OCI-LY7 (cell line): ENCODE measurements around the gene C1GALT1. TPM values are rescaled to one million over a fixed set of nuclear protein-coding genes. Genes with fewer than 3 reads are reported as not detected.

ENCODE experiments used
- BruUV-seq: library from RNA; stranded (reverse); fragments of 400-500 nt; replicated peaks from 2 replicates; lab custom pipeline; 2021; lab: Mats Ljungman, UMichigan
- CTCF ChIA-PET: fragments of 300-600 bp; sonication (Branson Sonifier 250); formaldehyde crosslinking; loops from one replicate; lab custom pipeline; 2022; ENCODE audit warnings: antibody characterized with exemption; ENCODE audit not compliant: unreplicated experiment; lab: Charles Lee
- POLR2A ChIA-PET: fragments of 300-600 bp; sonication (Branson Sonifier 250); formaldehyde crosslinking; loops from one replicate; lab custom pipeline; 2022; ENCODE audit warnings: antibody characterized with exemption; lab: Charles Lee
- DNase-seq: peaks from one replicate; pipeline ENCODE4 v3.0.0-alpha.2; 2015; ENCODE audit warnings: low spot score
- H2AFZ ChIP-seq: fragments of 200-600 bp; sonication (generic), shearing (Covaris generic); 2 replicates; pipeline ENCODE4 v1.6.1; 2014; ENCODE audit warnings: mild to moderate bottlenecking, antibody characterized with exemption, low read length, moderate library complexity
- H3K27ac ChIP-seq: fragments of 200-600 bp; sonication (generic); 2 replicates; pipeline ENCODE4 v1.5.1; 2014; ENCODE audit warnings: mixed run types, low read depth, mild to moderate bottlenecking, moderate library complexity, low read length, inconsistent platforms; ENCODE audit not compliant: poor library complexity, severe bottlenecking
- H3K36me3 ChIP-seq: fragments of 200-600 bp; sonication (generic); 2 replicates; pipeline ENCODE4 v1.6.1; 2014; ENCODE audit warnings: mild to moderate bottlenecking, antibody characterized with exemption, low read length, moderate library complexity, mixed read lengths; ENCODE audit not compliant: insufficient read depth
- H3K4me1 ChIP-seq: fragments of 200-600 bp; sonication (generic); 2 replicates; pipeline ENCODE4 v1.5.1; 2014; ENCODE audit warnings: mild to moderate bottlenecking, low read length; ENCODE audit not compliant: insufficient read depth, poor library complexity, severe bottlenecking
- H3K4me2 ChIP-seq: fragments of 200-600 bp; sonication (generic); 2 replicates; pipeline ENCODE4 v1.6.1; 2014; ENCODE audit warnings: mild to moderate bottlenecking, low read length
- H3K4me3 ChIP-seq: fragments of 200-600 bp; sonication (generic); 2 replicates; pipeline ENCODE4 v1.5.1; 2014; ENCODE audit warnings: mild to moderate bottlenecking, low read depth, low read length; ENCODE audit not compliant: poor library complexity, severe bottlenecking
- H3K79me2 ChIP-seq: fragments of 200-600 bp; sonication (generic); 2 replicates; pipeline ENCODE4 v1.6.1; 2016; ENCODE audit warnings: low read depth, mild to moderate bottlenecking, low read length, moderate library complexity, mixed read lengths; ENCODE audit not compliant: insufficient read depth
- H3K9me2 ChIP-seq: fragments of 200-600 bp; sonication (generic); 2 replicates; pipeline ENCODE4 v1.6.1; 2016; ENCODE audit warnings: mild to moderate bottlenecking, low read length, mixed read lengths; ENCODE audit not compliant: insufficient read depth
- H3K9me3 ChIP-seq: fragments of 200-600 bp; sonication (generic); 2 replicates; pipeline ENCODE4 v1.6.1; 2014; ENCODE audit warnings: mild to moderate bottlenecking, mixed run types, low read length, mixed read lengths
- H4K20me1 ChIP-seq: fragments of 200-600 bp; sonication (generic); 2 replicates; pipeline ENCODE4 v1.6.1; 2014; ENCODE audit warnings: mild to moderate bottlenecking, antibody characterized with exemption, low read length, moderate library complexity, mixed read lengths; ENCODE audit not compliant: insufficient read depth
- CTCF ChIP-seq: fragments of 200-600 bp; sonication (generic); conservative IDR thresholded peaks from 2 replicates; pipeline ENCODE4 v1.5.1; 2014; ENCODE audit warnings: mild to moderate bottlenecking, antibody characterized with exemption, low read length, moderate library complexity, mixed read lengths
- EZH2phosphoT487 ChIP-seq: fragments of 200-600 bp; sonication (generic); IDR thresholded peaks from 2 replicates; pipeline ENCODE4 v1.6.1; 2018; ENCODE audit warnings: low read depth, borderline replicate concordance, mild to moderate bottlenecking, mixed run types, antibody characterized with exemption, low read length, moderate library complexity, mixed read lengths
- intact Hi-C: fragments of 100-400 bp; cut with micrococcal nuclease; formaldehyde crosslinking; loops from one replicate; pipeline ENCODE4 v1.10.0; 2022; ENCODE audit not compliant: unreplicated experiment
- total RNA-seq, 2 experiments: library from RNA; depleted of rRNA in 1 of 2; stranded (reverse); fragments of >200 nt in 1 of 2; shearing (Covaris generic) in 1 of 2; gene quantifications; 2 replicates each; pipeline ENCODE4 v1.2.3, GENCODE V29; 2014 to 2022

Gene C1GALT1
- total RNA-seq, 2 experiments from 2014 or later: 18.9 to 31.6 TPM

GRCh38 chr7:7219216-7219615 is 36.9 kb downstream of the C1GALT1 start:
- H2AFZ ChIP-seq: no peak overlapping the region
- DNase-seq: no peak
- TF ChIP-seq CTCF (no peak), EZH2phosphoT487 (no peak)
- no TSS peak for BruUV-seq
- intact Hi-C loops: no loop called here
- POLR2A ChIA-PET: interaction anchor here (1.1 kb wide), 1 partner anchor 11 kb away, joined by 3 read pairs; no protein-coding TSS in a partner anchor
- no peaks in the 10 kb centered on the region for H3K9me3 ChIP-seq
- no peak overlapping the region for H3K4me3 ChIP-seq
- no peaks in the 10 kb centered on the region for H4K20me1 ChIP-seq
- peaks cover under 1% of the 10 kb centered on the region; the same call in 1 of the 2 replicates for H3K79me2 ChIP-seq
- H3K36me3 ChIP-seq: peaks cover 17% of the 10 kb centered on the region; the same call in 1 of the 2 replicates
- no peak overlapping the region for H3K27ac ChIP-seq
- no peaks in the 10 kb centered on the region for H3K9me2 ChIP-seq
- H3K4me1 ChIP-seq: no peaks in the 10 kb centered on the region
- CTCF ChIA-PET: no interaction called here
- no peak overlapping the region for H3K4me2 ChIP-seq

- intact Hi-C loops: no loop called here
- no peaks in the 10 kb centered on the region for H4K20me1 ChIP-seq
- BruUV-seq: no TSS peak
- CTCF ChIA-PET: interaction anchor here (1.2 kb wide), 1 partner anchor 10 kb away, joined by 3 read pairs; no protein-coding TSS in a partner anchor
- H2AFZ ChIP-seq: no peak overlapping the region
- no peak for DNase-seq
- POLR2A ChIA-PET: interaction anchor here (0.7 to 1.8 kb wide), 3 partner anchors 9 to 35 kb away, joined by 3 to 4 read pairs (median 3); no protein-coding TSS in a partner anchor
- no peaks in the 10 kb centered on the region for H3K4me1 ChIP-seq
- peaks cover 12% of the 10 kb centered on the region; the same call in 1 of the 2 replicates for H3K36me3 ChIP-seq
- H3K9me2 ChIP-seq: no peaks in the 10 kb centered on the region
- no peak overlapping the region for H3K4me3 ChIP-seq
- TF ChIP-seq CTCF: no peak
- no peak for TF ChIP-seq EZH2phosphoT487
- no peak overlapping the region for H3K27ac ChIP-seq
- H3K9me3 ChIP-seq: no peaks in the 10 kb centered on the region
- H3K79me2 ChIP-seq: peaks cover 7% of the 10 kb centered on the region; the same call in 1 of the 2 replicates
- H3K4me2 ChIP-seq: no peak overlapping the region
Measured at GRCh38 chr7:7220821-7221220, 38.5 kb downstream of the C1GALT1 start.

- no peak for TF ChIP-seq CTCF
- TF ChIP-seq EZH2phosphoT487: no peak
- Histone ChIP-seq H3K4me3 (no peak overlapping the region), H3K36me3 (peaks cover 12% of the 10 kb centered on the region; the same call in 1 of the 2 replicates), H3K4me1 (no peaks in the 10 kb centered on the region), H3K4me2 (no peak overlapping the region), H2AFZ (no peak overlapping the region), H4K20me1 (no peaks in the 10 kb centered on the region), H3K79me2 (peaks cover 7% of the 10 kb centered on the region; the same call in 1 of the 2 replicates), H3K9me2 (no peaks in the 10 kb centered on the region), H3K27ac (no peak overlapping the region), H3K9me3 (no peaks in the 10 kb centered on the region)
- no peak for DNase-seq
- intact Hi-C loops: no loop called here
- POLR2A ChIA-PET: interaction anchor here (0.6 to 1.8 kb wide), 2 partner anchors 10 to 37 kb away, joined by 3 to 4 read pairs; no protein-coding TSS in a partner anchor
- CTCF ChIA-PET: interaction anchor here (1.2 kb wide), 1 partner anchor 11 kb away, joined by 3 read pairs; no protein-coding TSS in a partner anchor
- no TSS peak for BruUV-seq
Measured at GRCh38 chr7:7221599-7222038, 39.3 kb downstream of the C1GALT1 start.
